Osteocyte (in vitro differentiated cells): Measurements from ENCODE around the gene RNU6-9. TPM values are rescaled to one million over a fixed set of nuclear protein-coding genes. Genes with fewer than 3 reads are reported as not detected.

Source experiments
- DNase-seq: peaks from one replicate; pipeline ENCODE4 v3.0.0; 2021; ENCODE audit warnings: mixed read lengths; ENCODE audit not compliant: unreplicated experiment; ENCODE audit errors: extremely low spot score
- H3K27ac Mint-ChIP-seq: one replicate; pipeline ENCODE4 v1.8.0; 2021; ENCODE audit warnings: mild to moderate bottlenecking, mixed read lengths; ENCODE audit not compliant: unreplicated experiment
- H3K27me3 Mint-ChIP-seq: one replicate; pipeline ENCODE4 v1.8.0; 2021; ENCODE audit warnings: mixed read lengths; ENCODE audit not compliant: unreplicated experiment
- H3K36me3 Mint-ChIP-seq: one replicate; pipeline ENCODE4 v1.8.0; 2021; ENCODE audit warnings: mixed read lengths; ENCODE audit not compliant: unreplicated experiment
- H3K4me1 Mint-ChIP-seq: one replicate; pipeline ENCODE4 v1.8.0; 2021; ENCODE audit warnings: mixed read lengths; ENCODE audit not compliant: unreplicated experiment
- H3K4me3 Mint-ChIP-seq: one replicate; pipeline ENCODE4 v1.8.0; 2021; ENCODE audit warnings: mild to moderate bottlenecking, moderate library complexity, mixed read lengths; ENCODE audit not compliant: unreplicated experiment
- H3K9me3 Mint-ChIP-seq: one replicate; pipeline ENCODE4 v1.8.0; 2021; ENCODE audit warnings: mixed read lengths; ENCODE audit not compliant: unreplicated experiment
- CTCF ChIP-seq: fragments of 200-600 bp; sonication (generic); IDR thresholded peaks from 2 replicates; pipeline ENCODE4 v1.5.0; 2021; ENCODE audit warnings: antibody characterized with exemption, mild to moderate bottlenecking, moderate library complexity
- total RNA-seq: library from RNA; stranded (reverse); gene quantifications from 2 replicates; pipeline ENCODE4 v1.2.1, GENCODE V29; 2021

RNU6-9 gene
- total RNA-seq, 1 donor from 2014 or later = not detected

- Mint-ChIP-seq H3K36me3 (no peaks in the 10 kb centered on the region), H3K27ac (no peak overlapping the region)
- no peak for DNase-seq
Measured at GRCh38 chr19:924553-925086, 31.3 kb downstream of the RNU6-9 start.

GRCh38 chr19:925087-925525 lies 31.8 kb downstream of the RNU6-9 start:
- no peak for DNase-seq
- no peak overlapping the region for H3K27ac Mint-ChIP-seq
- peaks cover 8% of the 10 kb centered on the region for H3K27me3 Mint-ChIP-seq
- H3K36me3 Mint-ChIP-seq = peaks cover 2% of the 10 kb centered on the region
- TF ChIP-seq CTCF = no peak
- H3K4me1 Mint-ChIP-seq = peaks cover 17% of the 10 kb centered on the region
- no peaks in the 10 kb centered on the region for H3K9me3 Mint-ChIP-seq
- H3K4me3 Mint-ChIP-seq = peak overlapping the region; percentile 73

More at GRCh38 chr19:924553-925086, 31.3 kb downstream of the RNU6-9 start:
- TF ChIP-seq CTCF = no peak
- peak overlapping the region; percentile 73 for H3K4me3 Mint-ChIP-seq
- H3K9me3 Mint-ChIP-seq = no peaks in the 10 kb centered on the region
- peaks cover 17% of the 10 kb centered on the region for H3K4me1 Mint-ChIP-seq
- peaks cover 8% of the 10 kb centered on the region for H3K27me3 Mint-ChIP-seq

- Mint-ChIP-seq H3K9me3 (no peaks in the 10 kb centered on the region), H3K4me3 (peak within 1 kb of the TSS; percentile 81), H3K4me1 (peaks cover 16% of the 10 kb centered on the region), H3K27ac (no peak within 1 kb of the TSS), H3K36me3 (peaks cover 2% of the 10 kb centered on the region), H3K27me3 (peaks cover 6% of the 10 kb centered on the region)
- no peak for DNase-seq
- TF ChIP-seq CTCF = no peak
Measured at GRCh38 chr19:925526-926322, 32.4 kb downstream of the RNU6-9 start, which contains the start of gene ARID3A. TSS of gene ARID3A (plus strand) at chr19:926035. CDS start at chr19:929529, 3,494 bp downstream.

- Mint-ChIP-seq H3K9me3 (no peaks in the 10 kb centered on the region), H3K27me3 (peaks cover 3% of the 10 kb centered on the region), H3K36me3 (peaks cover 5% of the 10 kb centered on the region), H3K27ac (no peak overlapping the region), H3K4me1 (peaks cover 17% of the 10 kb centered on the region), H3K4me3 (peak overlapping the region; percentile 81)
- TF ChIP-seq CTCF = no peak
- no peak for DNase-seq
Measured at GRCh38 chr19:926323-926588, 33.0 kb downstream of the RNU6-9 start.

- TF ChIP-seq CTCF = no peak
- H3K4me1 Mint-ChIP-seq = peaks cover 16% of the 10 kb centered on the region
- no peaks in the 10 kb centered on the region for H3K9me3 Mint-ChIP-seq
- H3K27me3 Mint-ChIP-seq = no peaks in the 10 kb centered on the region
- H3K27ac Mint-ChIP-seq = no peak overlapping the region
- peaks cover 5% of the 10 kb centered on the region for H3K36me3 Mint-ChIP-seq
- H3K4me3 Mint-ChIP-seq = peak overlapping the region; percentile 81
- no peak for DNase-seq
Measured at GRCh38 chr19:926589-927350, 33.5 kb downstream of the RNU6-9 start.
